Caco-2 (cell line): ENCODE results near the gene PMEPA1. TPM values are rescaled to one million over a fixed set of nuclear protein-coding genes. Genes with fewer than 3 reads are reported as not detected.
A peak's percentile ranks its signal among the peaks of the same experiment; 100 is the strongest.

Source experiments
- BruUV-seq: library from RNA; stranded (reverse); fragments of 400-500 nt; replicated peaks from 2 replicates; lab custom pipeline; 2021; lab: Mats Ljungman, UMichigan
- CTCF ChIA-PET: fragments of 300-600 bp; sonication (Branson Sonifier 250); formaldehyde crosslinking; loops from one replicate; lab custom pipeline; 2022; ENCODE audit warnings: antibody characterized with exemption; lab: Charles Lee
- POLR2A ChIA-PET: fragments of 300-600 bp; sonication (Branson Sonifier 250); formaldehyde crosslinking; loops from one replicate; lab custom pipeline; 2022; ENCODE audit warnings: antibody characterized with exemption; lab: Charles Lee
- DNase-seq, 2 experiments: peaks; one replicate each; pipeline versions ENCODE4 v3.0.0 to v3.0.0-alpha.2; 2020 to 2022
- H3K27me3 ChIP-seq: replicated peaks from 2 replicates; pipeline ENCODE4 v1.6.0; 2011; ENCODE audit warnings: low read length; ENCODE audit not compliant: control insufficient read depth, insufficient read depth
- H3K36me3 ChIP-seq: 2 replicates; pipeline ENCODE4 v1.5.1; 2011; ENCODE audit warnings: low read length; ENCODE audit not compliant: control insufficient read depth, insufficient read depth
- H3K4me1 ChIP-seq: fragments of 250-450 bp; sonication (Bioruptor Pico); 2 replicates; pipeline ENCODE4 v1.5.1; 2020; ENCODE audit warnings: mild to moderate bottlenecking
- H3K4me3 ChIP-seq: 2 replicates; pipeline ENCODE4 v1.5.1; 2011; ENCODE audit warnings: low read depth, mild to moderate bottlenecking, control low read depth, low read length
- H3K9me3 ChIP-seq: fragments of 250-450 bp; sonication (Bioruptor Pico); 2 replicates; pipeline ENCODE4 v1.5.1; 2020; ENCODE audit warnings: mild to moderate bottlenecking, moderate library complexity
- H3K27ac Mint-ChIP-seq: one replicate; pipeline ENCODE4 v1.8.0; 2022; ENCODE audit warnings: mixed read lengths; ENCODE audit not compliant: unreplicated experiment
- H3K27me3 Mint-ChIP-seq: one replicate; pipeline ENCODE4 v1.8.0; 2022; ENCODE audit warnings: mixed read lengths; ENCODE audit not compliant: insufficient read depth, unreplicated experiment
- H3K36me3 Mint-ChIP-seq: one replicate; pipeline ENCODE4 v1.8.0; 2022; ENCODE audit warnings: mild to moderate bottlenecking, mixed read lengths; ENCODE audit not compliant: insufficient read depth, unreplicated experiment
- H3K4me1 Mint-ChIP-seq: one replicate; pipeline ENCODE4 v1.8.0; 2022; ENCODE audit warnings: low read depth, mixed read lengths; ENCODE audit not compliant: unreplicated experiment
- H3K4me3 Mint-ChIP-seq: one replicate; pipeline ENCODE4 v1.8.0; 2022; ENCODE audit warnings: mild to moderate bottlenecking, moderate library complexity, mixed read lengths; ENCODE audit not compliant: unreplicated experiment
- H3K9me3 Mint-ChIP-seq: one replicate; pipeline ENCODE4 v1.8.0; 2022; ENCODE audit warnings: mixed read lengths; ENCODE audit not compliant: unreplicated experiment
- CTCF ChIP-seq, 2 experiments: fragments of 200-600 bp in 1 of 2; IDR thresholded peaks; 1 replicate in 1 of 2; 2 replicates in 1 of 2; pipeline versions ENCODE4 v1.5.1 to v1.8.0; 2011 to 2022; ENCODE audit warnings: antibody characterized with exemption in 1 of 2, control low read depth in 1 of 2, inconsistent platforms in 1 of 2, low read depth in 1 of 2, low read length in 1 of 2, mild to moderate bottlenecking in 1 of 2, moderate library complexity in 1 of 2; ENCODE audit not compliant: insufficient read depth in 1 of 2, severe bottlenecking in 1 of 2, unreplicated experiment in 1 of 2
- intact Hi-C: fragments of 100-400 bp; cut with micrococcal nuclease; formaldehyde crosslinking; loops from one replicate; pipeline ENCODE4 v1.10.0; 2022; ENCODE audit not compliant: unreplicated experiment
- total RNA-seq: library from RNA; stranded (reverse); gene quantifications from 2 replicates; pipeline ENCODE4 v1.2.3, GENCODE V29; 2022

Gene PMEPA1
- total RNA-seq, 1 experiment from 2014 or later = 3.3 TPM

- Histone ChIP-seq H3K4me1 (no peaks in the 10 kb centered on the region), H3K9me3 (no peaks in the 10 kb centered on the region), H3K27me3 (no peaks in the 10 kb centered on the region), H3K4me3 (no peak overlapping the region), H3K36me3 (no peaks in the 10 kb centered on the region)
- intact Hi-C loops = loop anchor here (10.0 kb wide), 1 partner anchor 218 kb away; no protein-coding TSS in a partner anchor
- Mint-ChIP-seq H3K4me3 (no peak overlapping the region), H3K27ac (no peak overlapping the region), H3K4me1 (no peaks in the 10 kb centered on the region), H3K27me3 (no peaks in the 10 kb centered on the region), H3K36me3 (no peaks in the 10 kb centered on the region), H3K9me3 (peaks cover 13% of the 10 kb centered on the region)
- CTCF ChIA-PET = interaction anchor here (1.0 to 2.0 kb wide), 2 partner anchors 38 to 523 kb away, joined by 3 to 6 read pairs; no protein-coding TSS in a partner anchor
- POLR2A ChIA-PET = no interaction called here
- DNase-seq = peak in 1 of 2 experiments; percentile 40
- no TSS peak for BruUV-seq
- no peak for TF ChIP-seq CTCF (IDR thresholded peaks at IDR 0.05; ENCODE audit: insufficient read depth in 1 of 2, low read depth in 1 of 2, low read length in 1 of 2, severe bottlenecking in 1 of 2, unreplicated experiment in 1 of 2)
Observed at GRCh38 chr20:57656252-57656820, 53.5 kb downstream of the PMEPA1 start.

- ChIA-PET POLR2A (no interaction called here), CTCF (interaction anchor here (0.9 to 2.0 kb wide), 3 partner anchors 38 to 524 kb away, joined by 3 to 6 read pairs (median 3); no protein-coding TSS in a partner anchor)
- BruUV-seq = no TSS peak
- Histone ChIP-seq H3K36me3 (no peaks in the 10 kb centered on the region), H3K27me3 (no peaks in the 10 kb centered on the region), H3K4me1 (no peaks in the 10 kb centered on the region), H3K4me3 (no peak overlapping the region), H3K9me3 (no peaks in the 10 kb centered on the region)
- H3K4me1 Mint-ChIP-seq = no peaks in the 10 kb centered on the region
- intact Hi-C loops = loop anchor here (10.0 kb wide), 1 partner anchor 219 kb away; no protein-coding TSS in a partner anchor
- H3K27ac Mint-ChIP-seq = no peak overlapping the region
- peak in 1 of 2 experiments; percentile 26 for DNase-seq
- H3K4me3 Mint-ChIP-seq = no peak overlapping the region
- no peaks in the 10 kb centered on the region for H3K36me3 Mint-ChIP-seq
- TF ChIP-seq CTCF (IDR thresholded peaks at IDR 0.05; ENCODE audit: insufficient read depth in 1 of 2, low read depth in 1 of 2, low read length in 1 of 2, severe bottlenecking in 1 of 2, unreplicated experiment in 1 of 2) = no peak
- H3K9me3 Mint-ChIP-seq = peaks cover 8% of the 10 kb centered on the region
- H3K27me3 Mint-ChIP-seq = no peaks in the 10 kb centered on the region
Observed at GRCh38 chr20:57655809-57656155, 54.0 kb downstream of the PMEPA1 start.

GRCh38 chr20:57654998-57655808, 54.6 kb downstream of the PMEPA1 start:
- no TSS peak for BruUV-seq
- Mint-ChIP-seq H3K4me3 (no peak overlapping the region), H3K27ac (no peak overlapping the region), H3K9me3 (peaks cover 3% of the 10 kb centered on the region), H3K36me3 (no peaks in the 10 kb centered on the region), H3K4me1 (no peaks in the 10 kb centered on the region), H3K27me3 (peaks cover 2% of the 10 kb centered on the region)
- no peaks in the 10 kb centered on the region for H3K27me3 ChIP-seq
- no peak overlapping the region for H3K4me3 ChIP-seq
- intact Hi-C loops = loop anchor here (1.0 to 10.0 kb wide), 8 partner anchors 33 to 554 kb away; no protein-coding TSS in a partner anchor
- peak in 1 of 2 experiments; percentile 44 for DNase-seq
- no peaks in the 10 kb centered on the region for H3K36me3 ChIP-seq
- TF ChIP-seq CTCF (IDR thresholded peaks at IDR 0.05; ENCODE audit: insufficient read depth in 1 of 2, low read depth in 1 of 2, low read length in 1 of 2, severe bottlenecking in 1 of 2, unreplicated experiment in 1 of 2) = no peak
- H3K4me1 ChIP-seq = no peaks in the 10 kb centered on the region
- H3K9me3 ChIP-seq = no peaks in the 10 kb centered on the region
- POLR2A ChIA-PET = no interaction called here
- CTCF ChIA-PET = interaction anchor here (0.9 to 2.4 kb wide), 6 partner anchors 14 to 555 kb away, joined by 3 to 14 read pairs (median 6); no protein-coding TSS in a partner anchor
